Umbilical cord (tissue), 2 donors: Measurements from ENCODE around the gene NHSL1. TPM values are rescaled to one million over a fixed set of nuclear protein-coding genes. Genes with fewer than 3 reads are reported as not detected.

Experiments
- DNase-seq: peaks from one replicate; pipeline ENCODE4 v3.0.0-alpha.2; 2015; ENCODE audit warnings: low spot score
- total RNA-seq: library from RNA; depleted of rRNA; stranded (reverse); fragments of >200 nt; gene quantifications from one replicate; pipeline ENCODE4 v1.2.3, GENCODE V29; 2014; ENCODE audit warnings: low replicate concordance; ENCODE audit not compliant: insufficient read depth

The NHSL1 gene
- total RNA-seq, 1 donor from 2014 or later, result 25.8 TPM

- DNase-seq, result peak; percentile 28
Measured at GRCh38 chr6:138465007-138465645, 34.2 kb downstream of the NHSL1 start.

DNA sequence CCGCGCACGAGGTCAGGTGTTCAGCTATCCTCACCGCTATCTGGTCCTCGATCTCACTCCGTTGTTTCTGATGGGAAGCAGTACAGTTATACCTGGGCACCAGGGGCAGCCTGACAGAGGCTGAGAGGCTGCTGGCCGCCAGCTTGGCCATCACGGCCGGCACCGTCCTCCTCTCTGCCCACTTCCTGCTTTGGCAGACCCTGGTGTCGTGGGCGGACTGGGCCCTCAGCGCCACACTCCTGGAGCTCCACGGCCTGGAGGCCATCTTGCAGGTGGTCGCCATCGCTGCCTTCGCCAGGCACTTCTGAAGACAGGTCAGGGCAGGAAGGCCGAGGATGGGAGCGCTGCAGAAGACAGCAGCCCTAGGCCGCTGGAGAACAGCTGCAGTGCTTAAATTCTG lies 35.2 kb downstream of the NHSL1 start:
- DNase-seq, result no peak

- no peak for DNase-seq
Measured at GRCh38 chr6:138461647-138462046, 37.6 kb downstream of the NHSL1 start.

- DNase-seq, result no peak
Measured at GRCh38 chr6:138456401-138456790, 42.9 kb downstream of the NHSL1 start.

GRCh38 chr6:138455746-138456400 lies 43.4 kb downstream of the NHSL1 start:
- DNase-seq, result peak; percentile 25

- DNase-seq, result no peak
Measured at GRCh38 chr6:138454981-138455706, 44.1 kb downstream of the NHSL1 start.

DNA sequence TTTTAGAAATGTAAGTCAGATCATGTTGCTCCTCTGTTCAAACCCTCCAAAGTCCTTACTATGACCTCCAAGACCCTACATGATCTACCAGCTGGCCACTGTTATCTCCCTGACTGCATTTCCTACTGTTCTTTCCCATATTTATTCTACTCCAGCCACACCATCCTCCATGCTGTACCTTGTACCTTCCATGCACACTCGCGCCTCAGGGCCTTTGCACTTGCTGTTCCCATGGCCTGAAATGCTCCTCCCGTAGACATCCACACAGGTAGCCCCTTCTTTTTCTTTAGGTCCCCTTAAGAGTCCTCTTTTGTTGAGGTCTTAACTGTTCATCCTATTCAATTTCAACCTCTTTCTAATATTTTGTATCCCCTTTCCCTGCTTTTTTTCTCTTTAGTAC lies 48.3 kb downstream of the NHSL1 start:
- DNase-seq, result no peak

DNA sequence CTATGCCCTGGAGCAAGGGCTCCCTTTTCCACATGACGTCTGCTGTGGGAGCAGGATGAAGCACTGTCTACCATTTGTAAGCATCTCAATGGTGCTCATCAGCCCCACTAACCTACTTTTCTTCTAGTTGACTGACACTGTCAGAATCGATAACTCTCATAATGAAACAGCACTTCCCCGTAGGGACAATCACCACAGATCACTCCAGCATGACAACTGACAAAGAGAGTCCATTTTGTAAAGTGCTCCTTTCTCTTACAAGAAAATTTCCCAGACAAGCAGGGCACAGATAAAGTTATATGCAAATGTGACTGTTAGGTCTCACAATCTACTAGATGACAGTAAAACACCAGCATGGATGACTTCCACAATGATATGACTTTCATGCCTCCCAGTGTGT lies 48.8 kb downstream of the NHSL1 start:
- no peak for DNase-seq

DNA sequence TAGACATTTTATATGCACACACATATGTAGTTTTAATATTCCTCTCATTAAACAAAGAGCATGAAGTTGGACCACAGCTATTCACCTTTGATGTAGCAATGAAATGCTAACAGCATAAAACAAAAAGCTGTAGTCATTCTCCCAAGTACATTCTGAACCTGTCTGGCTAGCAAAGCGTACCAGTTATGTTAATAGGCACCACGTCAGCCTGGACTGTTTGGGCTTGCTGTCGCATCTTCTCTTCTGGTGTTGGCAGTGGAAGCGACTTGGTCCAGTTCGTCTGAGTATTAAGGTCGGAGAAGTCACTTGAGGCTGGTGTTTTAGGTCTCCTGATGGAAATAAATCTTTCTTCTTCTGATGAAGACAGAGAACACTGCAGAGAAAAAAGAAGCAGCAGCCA lies 52.5 kb downstream of the NHSL1 start:
- DNase-seq, result no peak

GRCh38 chr6:138443979-138444378 lies 55.3 kb downstream of the NHSL1 start:
- DNase-seq, result no peak

- DNase-seq, result no peak
Measured at GRCh38 chr6:138442663-138443062, 56.6 kb downstream of the NHSL1 start.

GRCh38 chr6:138441965-138442364 lies 57.3 kb downstream of the NHSL1 start:
- no peak for DNase-seq

GRCh38 chr6:138440758-138441357 lies 58.4 kb downstream of the NHSL1 start:
- DNase-seq, result no peak

GRCh38 chr6:138440296-138440695 lies 59.0 kb downstream of the NHSL1 start:
- DNase-seq, result no peak

- DNase-seq, result no peak
Measured at GRCh38 chr6:138439546-138439945, 59.7 kb downstream of the NHSL1 start.

- DNase-seq, result no peak
Measured at GRCh38 chr6:138434925-138435324, 64.4 kb downstream of the NHSL1 start.

DNA sequence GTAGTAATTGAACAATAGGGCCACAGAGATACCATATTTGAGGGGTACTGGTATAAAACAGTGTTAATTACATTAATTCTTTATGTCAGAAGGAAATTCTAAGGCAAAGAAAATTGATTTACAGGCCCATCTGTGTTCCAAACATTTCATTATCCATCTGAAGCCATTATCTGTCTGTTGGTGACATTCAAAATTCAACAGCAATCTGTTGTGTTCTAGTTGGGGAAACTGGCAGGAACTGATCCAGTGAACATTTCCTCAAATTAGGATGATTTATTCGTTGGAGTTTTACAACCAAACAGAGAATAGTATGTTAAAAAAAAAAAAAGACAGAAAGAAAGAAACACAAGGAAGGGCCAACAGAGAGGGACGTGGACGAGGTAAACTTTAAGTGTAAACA lies 65.2 kb downstream of the NHSL1 start:
- DNase-seq, result no peak

- no peak for DNase-seq
Measured at GRCh38 chr6:138432063-138432356, 67.3 kb downstream of the NHSL1 start.

GRCh38 chr6:138431256-138432062 lies 67.8 kb downstream of the NHSL1 start:
- peak; percentile 25 for DNase-seq

DNA sequence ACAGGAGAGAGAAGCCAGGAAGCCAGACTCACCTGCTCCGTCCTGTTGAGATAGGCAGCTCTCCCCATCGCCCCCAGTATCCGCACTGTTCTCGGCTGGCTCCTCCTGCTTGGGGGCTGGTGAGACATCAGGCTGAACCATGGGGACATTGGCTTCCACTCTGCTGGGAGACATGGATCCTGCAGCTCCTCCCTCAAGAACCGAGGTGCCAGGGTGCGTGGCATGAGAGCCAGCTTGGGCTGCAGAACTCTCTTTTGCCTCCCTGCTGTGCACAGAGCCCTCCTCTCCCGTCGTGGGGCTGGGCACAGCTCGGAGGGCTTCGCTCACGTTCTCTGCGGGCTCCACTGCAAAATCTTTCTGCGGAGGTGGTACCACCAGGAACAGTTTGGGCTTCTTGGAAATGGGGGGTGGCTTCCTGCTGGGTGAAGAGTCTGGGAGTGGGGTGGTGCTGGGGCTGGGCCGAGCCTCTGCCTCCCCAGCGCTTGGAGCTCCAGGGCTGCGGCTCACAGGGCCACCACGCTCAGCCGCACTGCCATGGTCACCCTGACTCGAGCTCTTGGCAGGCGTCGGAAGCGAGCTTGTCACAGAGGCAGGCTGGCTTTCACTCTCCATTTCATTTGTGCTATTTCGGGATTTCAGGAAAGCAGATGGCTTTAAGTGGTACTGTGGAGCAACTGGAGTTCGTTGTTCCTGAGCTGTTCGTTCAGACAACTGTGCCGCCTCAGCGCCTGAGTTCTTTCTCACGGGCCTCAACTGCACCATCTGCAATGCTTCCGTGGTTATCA lies 68.7 kb downstream of the NHSL1 start:
- no peak for DNase-seq

DNA sequence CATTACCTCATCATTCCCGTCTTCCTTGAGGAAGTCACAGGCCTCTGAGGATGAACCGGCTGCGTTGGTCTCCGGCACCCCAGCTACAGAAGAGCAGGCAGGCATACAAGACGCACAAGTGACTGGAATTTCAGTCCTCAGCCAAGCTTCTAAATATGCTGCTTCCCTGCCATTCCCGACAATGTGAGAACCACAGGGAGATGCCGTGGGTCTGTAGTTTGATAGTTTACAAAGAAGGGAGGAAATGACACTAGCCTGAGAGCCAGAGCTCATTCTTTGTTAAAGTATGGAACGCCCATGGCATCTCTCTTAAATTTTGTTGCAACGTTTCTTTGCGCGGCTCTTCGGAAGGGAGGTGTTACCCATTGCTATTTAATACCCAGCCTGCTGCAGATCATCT lies 69.5 kb downstream of the NHSL1 start:
- DNase-seq, result no peak
